Spleen (tissue), 7 donors: Measurements from ENCODE around the gene PRPF40A.

Source experiments
- CTCF ChIP-seq, 11 experiments: fragments of 200-600 bp in 7 of 11; fragments of 450-650 bp in 4 of 11; sonication (generic) in 4 of 11; IDR thresholded peaks in 8 of 11; conservative IDR thresholded peaks in 3 of 11; 1 replicate in 7 of 11; 2 replicates in 4 of 11; pipeline versions ENCODE4 v1.4.0 to v1.8.0; 2016 to 2021; ENCODE audit warnings: antibody characterized with exemption in 11 of 11, inconsistent platforms in 4 of 11, mild to moderate bottlenecking in 1 of 11
- POLR2A ChIP-seq, 3 donors: fragments of 450-650 bp; IDR thresholded peaks; one replicate each; pipeline ENCODE4 v1.5.1; 2017; ENCODE audit warnings: antibody characterized with exemption in 3 of 3, mild to moderate bottlenecking in 1 of 3
- POLR2AphosphoS5 ChIP-seq, 3 donors: sonication (generic); formaldehyde crosslinking; IDR thresholded peaks; one replicate each; pipeline ENCODE4 v1.5.1; 2017; ENCODE audit warnings: antibody characterized with exemption in 3 of 3
- donor health status: DM: no; HTN: no; CAD: no; lungs with moderate emphysema.
- donor health status: DM: no; HTN: no; CAD: no.
- donor health status: DM: no; HTN: no; CAD: no.

DNA sequence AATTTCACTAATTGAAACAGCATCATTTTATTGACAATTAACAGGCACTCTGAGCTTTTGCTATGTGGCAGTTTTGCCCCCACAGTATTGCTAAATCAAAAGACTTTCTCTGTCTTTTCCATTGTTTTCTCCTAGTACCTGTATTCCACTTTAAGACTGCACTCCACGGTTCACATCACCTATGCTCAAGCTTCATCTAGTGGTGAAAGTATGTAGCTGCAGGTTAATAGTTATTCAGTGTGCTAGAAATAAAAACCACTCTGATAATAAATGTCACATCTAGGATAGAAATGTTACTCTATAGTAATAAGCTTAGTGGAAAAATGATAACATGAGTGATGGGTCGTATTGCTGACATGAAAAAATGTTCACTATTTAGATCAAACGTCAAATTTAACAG, 25.7 kb upstream of the PRPF40A start:
- TF ChIP-seq CTCF (IDR thresholded peaks at IDR 0.05 in 8 of 11, conservative IDR thresholded peaks at IDR 0.05 in 3 of 11) (peak in 5 of 11 experiments; percentile 20 to 41 (median 28)), POLR2A (IDR thresholded peaks at IDR 0.05) (no peak), POLR2AphosphoS5 (IDR thresholded peaks at IDR 0.05) (no peak)
